CD14-positive monocyte (primary cell): ENCODE results near the gene WDFY4. TPM values are rescaled to one million over a fixed set of nuclear protein-coding genes. Genes with fewer than 3 reads are reported as not detected.
A peak's percentile ranks its signal among the peaks of the same experiment; 100 is the strongest.

Experiments
- DNase-seq, 3 donors: peaks; one replicate each; pipeline ENCODE4 v3.0.0-alpha.2; 2011 to 2022
- H2AFZ ChIP-seq: 2 replicates; pipeline ENCODE4 v1.6.0; 2012; ENCODE audit warnings: mild to moderate bottlenecking, low read depth, low read length, inconsistent platforms; ENCODE audit not compliant: insufficient read depth, poor library complexity, severe bottlenecking
- H3K27ac ChIP-seq, 2 donors: 1 replicate in 1 of 2; 2 replicates in 1 of 2; pipeline ENCODE4 v1.5.1; 2012 to 2013; ENCODE audit warnings: low read length in 2 of 2, control low read depth in 1 of 2, inconsistent platforms in 1 of 2, low read depth in 1 of 2, mild to moderate bottlenecking in 1 of 2
- H3K27me3 ChIP-seq, 2 donors: one replicate each; pipeline versions ENCODE4 v1.6.0 to v1.6.1; 2011 to 2013; ENCODE audit warnings: low read length in 2 of 2; ENCODE audit not compliant: control insufficient read depth in 2 of 2, insufficient read depth in 2 of 2
- H3K36me3 ChIP-seq, 2 donors: replicated peaks in 1 of 2; 1 replicate in 1 of 2; 2 replicates in 1 of 2; pipeline versions ENCODE4 v1.5.1 to v1.6.1; 2012 to 2013; ENCODE audit warnings: low read length in 2 of 2, control low read depth in 1 of 2, inconsistent platforms in 1 of 2, mild to moderate bottlenecking in 1 of 2; ENCODE audit not compliant: insufficient read depth in 2 of 2, control insufficient read depth in 1 of 2
- H3K4me1 ChIP-seq, 2 donors: 1 replicate in 1 of 2; 2 replicates in 1 of 2; pipeline versions ENCODE4 v1.5.1 to v1.6.1; 2012 to 2013; ENCODE audit warnings: low read length in 2 of 2, control low read depth in 1 of 2, inconsistent platforms in 1 of 2, mild to moderate bottlenecking in 1 of 2, moderate library complexity in 1 of 2; ENCODE audit not compliant: insufficient read depth in 2 of 2, control insufficient read depth in 1 of 2
- H3K4me2 ChIP-seq: replicated peaks from 2 replicates; pipeline ENCODE3; 2012; ENCODE audit warnings: low read length, moderate library complexity, mild to moderate bottlenecking; ENCODE audit not compliant: poor library complexity, severe bottlenecking; ENCODE audit errors: extremely low read depth
- H3K4me3 ChIP-seq, 3 experiments: fragments of 200-600 bp in 1 of 3; sonication (generic) in 1 of 3; replicated peaks in 1 of 3; 1 replicate in 2 of 3; 2 replicates in 1 of 3; pipeline ENCODE4 v1.5.1; 2011 to 2013; ENCODE audit warnings: low read length in 3 of 3, mild to moderate bottlenecking in 3 of 3, control low read depth in 2 of 3, low read depth in 2 of 3, inconsistent platforms in 1 of 3, moderate library complexity in 1 of 3
- H3K79me2 ChIP-seq: 2 replicates; pipeline ENCODE4 v1.6.0; 2012; ENCODE audit warnings: mild to moderate bottlenecking, control low read depth, inconsistent platforms, low read length, moderate library complexity; ENCODE audit not compliant: insufficient read depth
- H3K9ac ChIP-seq: 2 replicates; pipeline ENCODE4 v1.6.0; 2017; ENCODE audit warnings: low read length, mild to moderate bottlenecking; ENCODE audit not compliant: insufficient read depth, poor library complexity, severe bottlenecking
- H3K9me3 ChIP-seq, 2 donors: replicated peaks in 1 of 2; 1 replicate in 1 of 2; 2 replicates in 1 of 2; pipeline versions ENCODE4 v1.5.1 to v1.6.1; 2012 to 2013; ENCODE audit warnings: low read length in 2 of 2, control low read depth in 1 of 2; ENCODE audit not compliant: control insufficient read depth in 1 of 2, insufficient read depth in 1 of 2
- H4K20me1 ChIP-seq: 2 replicates; pipeline ENCODE4 v1.6.0; 2012; ENCODE audit warnings: mild to moderate bottlenecking, low read length, control low read depth, moderate library complexity; ENCODE audit not compliant: insufficient read depth
- H3K27ac Mint-ChIP-seq, 7 donors: one replicate each; pipeline ENCODE4 v1.8.0; 2020; ENCODE audit warnings: mild to moderate bottlenecking in 7 of 7, mixed read lengths in 7 of 7, moderate library complexity in 6 of 7, inconsistent platforms in 2 of 7
- H3K27me3 Mint-ChIP-seq, 3 donors: one replicate each; pipeline ENCODE4 v1.8.0; 2021 to 2022; ENCODE audit warnings: low read depth in 3 of 3, mild to moderate bottlenecking in 3 of 3, mixed read lengths in 3 of 3, moderate library complexity in 3 of 3, inconsistent platforms in 1 of 3
- H3K36me3 Mint-ChIP-seq, 2 donors: one replicate each; pipeline ENCODE4 v1.8.0; 2020; ENCODE audit warnings: mixed read lengths in 2 of 2, inconsistent platforms in 1 of 2, mild to moderate bottlenecking in 1 of 2
- H3K4me1 Mint-ChIP-seq: one replicate; pipeline ENCODE4 v1.8.0; 2020; ENCODE audit warnings: mild to moderate bottlenecking, mixed read lengths
- H3K4me3 Mint-ChIP-seq, 2 donors: one replicate each; pipeline ENCODE4 v1.8.0; 2020; ENCODE audit warnings: mild to moderate bottlenecking in 2 of 2, mixed read lengths in 2 of 2, moderate library complexity in 1 of 2
- H3K9me3 Mint-ChIP-seq, 7 donors: one replicate each; pipeline ENCODE4 v1.8.0; 2020 to 2022; ENCODE audit warnings: mixed read lengths in 7 of 7, mild to moderate bottlenecking in 6 of 7, moderate library complexity in 6 of 7, inconsistent platforms in 2 of 7
- WGBS: methylation state at CpG from one replicate; pipeline ENCODE4 v1.1.5; 2013; ENCODE audit warnings: missing lambda C conversion rate; ENCODE audit not compliant: insufficient coverage; 5-methylcytosine and 5-hydroxymethylcytosine counted together
- intact Hi-C, 2 donors: fragments of 100-400 bp; cut with micrococcal nuclease; formaldehyde crosslinking; loops; one replicate each; pipeline versions ENCODE4 v1.15.0 to v1.15.1; 2023
- polyA plus RNA-seq, 3 donors: library from polyadenylated mRNA; depleted of rRNA in 1 of 3; unstranded in 2 of 3; stranded (reverse) in 1 of 3; fragments of 300-500 nt in 2 of 3; fragments of >200 nt in 1 of 3; fragmentation: Illumina TruSeq in 2 of 3; gene quantifications; 1 replicate in 2 of 3; 2 replicates in 1 of 3; pipeline ENCODE4 v1.2.3, GENCODE V29; 2012 to 2021
- TF ChIP-seq, protein P1 (sequence below): fragments of 200-600 bp; IDR thresholded peaks from one replicate; pipeline ENCODE4 v1.8.0; 2022; ENCODE audit warnings: antibody characterized with exemption, mild to moderate bottlenecking

WDFY4 gene
- polyA plus RNA-seq, 3 donors = 7.5 to 36.1 (median 9.8) TPM

GRCh38 chr10:48945441-48946130, 260.9 kb downstream of the WDFY4 start:
- H3K36me3 Mint-ChIP-seq = peaks cover 80 to 94% of the 10 kb centered on the region in 2 donors
- H3K9ac ChIP-seq = no peak overlapping the region
- no peaks in the 10 kb centered on the region for H3K9me3 ChIP-seq
- TF ChIP-seq, protein P1, sequence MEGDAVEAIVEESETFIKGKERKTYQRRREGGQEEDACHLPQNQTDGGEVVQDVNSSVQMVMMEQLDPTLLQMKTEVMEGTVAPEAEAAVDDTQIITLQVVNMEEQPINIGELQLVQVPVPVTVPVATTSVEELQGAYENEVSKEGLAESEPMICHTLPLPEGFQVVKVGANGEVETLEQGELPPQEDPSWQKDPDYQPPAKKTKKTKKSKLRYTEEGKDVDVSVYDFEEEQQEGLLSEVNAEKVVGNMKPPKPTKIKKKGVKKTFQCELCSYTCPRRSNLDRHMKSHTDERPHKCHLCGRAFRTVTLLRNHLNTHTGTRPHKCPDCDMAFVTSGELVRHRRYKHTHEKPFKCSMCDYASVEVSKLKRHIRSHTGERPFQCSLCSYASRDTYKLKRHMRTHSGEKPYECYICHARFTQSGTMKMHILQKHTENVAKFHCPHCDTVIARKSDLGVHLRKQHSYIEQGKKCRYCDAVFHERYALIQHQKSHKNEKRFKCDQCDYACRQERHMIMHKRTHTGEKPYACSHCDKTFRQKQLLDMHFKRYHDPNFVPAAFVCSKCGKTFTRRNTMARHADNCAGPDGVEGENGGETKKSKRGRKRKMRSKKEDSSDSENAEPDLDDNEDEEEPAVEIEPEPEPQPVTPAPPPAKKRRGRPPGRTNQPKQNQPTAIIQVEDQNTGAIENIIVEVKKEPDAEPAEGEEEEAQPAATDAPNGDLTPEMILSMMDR = no peak
- no peak overlapping the region for H3K4me2 ChIP-seq
- no peaks in the 10 kb centered on the region for H3K9me3 Mint-ChIP-seq
- peaks cover 71 to 98% of the 10 kb centered on the region in 2 donors for H3K36me3 ChIP-seq
- no peaks in the 10 kb centered on the region for H3K27me3 ChIP-seq
- no peaks in the 10 kb centered on the region for H3K4me1 ChIP-seq
- no peak overlapping the region for H2AFZ ChIP-seq
- H3K27me3 Mint-ChIP-seq = no peaks in the 10 kb centered on the region
- no peak overlapping the region for H3K27ac ChIP-seq
- no peak overlapping the region for H3K4me3 Mint-ChIP-seq
- no peak overlapping the region for H3K4me3 ChIP-seq
- no peaks in the 10 kb centered on the region for H3K4me1 Mint-ChIP-seq
- DNase-seq = no peak
- WGBS = 95% methylated on average over 4 of the region's 6 CpGs
- no peaks in the 10 kb centered on the region for H4K20me1 ChIP-seq
- H3K79me2 ChIP-seq = no peaks in the 10 kb centered on the region
- peak overlapping the region in 1 of 7 donors; percentile 3 for H3K27ac Mint-ChIP-seq
- intact Hi-C loops = no loop called here

GRCh38 chr10:48946332-48946731, 261.7 kb downstream of the WDFY4 start:
- Mint-ChIP-seq H3K4me3 (no peak overlapping the region), H3K9me3 (no peaks in the 10 kb centered on the region), H3K27me3 (no peaks in the 10 kb centered on the region), H3K27ac (no peak overlapping the region), H3K36me3 (peaks cover 84 to 94% of the 10 kb centered on the region in 2 donors), H3K4me1 (no peaks in the 10 kb centered on the region)
- no peak overlapping the region for H3K9ac ChIP-seq
- intact Hi-C loops = no loop called here
- no peak overlapping the region for H3K4me3 ChIP-seq
- no peak overlapping the region for H2AFZ ChIP-seq
- H3K4me1 ChIP-seq = no peaks in the 10 kb centered on the region
- H3K9me3 ChIP-seq = no peaks in the 10 kb centered on the region
- no peaks in the 10 kb centered on the region for H3K79me2 ChIP-seq
- peaks cover 76 to 98% of the 10 kb centered on the region in 2 donors for H3K36me3 ChIP-seq
- no peaks in the 10 kb centered on the region for H4K20me1 ChIP-seq
- no peak for DNase-seq
- peak overlapping the region in 1 of 2 donors; percentile 5 for H3K27ac ChIP-seq
- no peak overlapping the region for H3K4me2 ChIP-seq
- 98% methylated on average over 4 of the region's 5 CpGs for WGBS
- no peaks in the 10 kb centered on the region for H3K27me3 ChIP-seq
- TF ChIP-seq, protein P1 = no peak
